Small intestine (tissue), 7 donors: ENCODE results near the gene PLP2. TPM values are rescaled to one million over a fixed set of nuclear protein-coding genes. Genes with fewer than 3 reads are reported as not detected.
"Not testable (repeated sequence)": the region's sequence is repeated elsewhere in the genome, so short reads cannot be mapped to it uniquely, and the experiment has no call there.

Source experiments
- DNase-seq, 2 donors: peaks; one replicate each; pipeline versions ENCODE4 v3.0.0 to v3.0.0-alpha.2; 2013
- FAIRE-seq: peaks from 2 replicates; lab custom pipeline; 2012; peaks lifted over from hg19 to GRCh38; lab: Jason Lieb, UNC
- H3K27ac ChIP-seq, 3 donors: one replicate each; pipeline ENCODE4 v1.5.1; 2013; ENCODE audit warnings: low read length in 2 of 3, mild to moderate bottlenecking in 2 of 3, control low read depth in 1 of 3, inconsistent platforms in 1 of 3, low read depth in 1 of 3, moderate library complexity in 1 of 3
- H3K27me3 ChIP-seq, 3 donors: one replicate each; pipeline ENCODE4 v1.6.1; 2013; ENCODE audit warnings: low read length in 3 of 3, inconsistent platforms in 1 of 3; ENCODE audit not compliant: control insufficient read depth in 3 of 3, insufficient read depth in 3 of 3
- H3K36me3 ChIP-seq, 3 donors: one replicate each; pipeline ENCODE4 v1.6.1; 2013; ENCODE audit warnings: low read length in 3 of 3, inconsistent platforms in 1 of 3, low read depth in 1 of 3, mild to moderate bottlenecking in 1 of 3, moderate library complexity in 1 of 3; ENCODE audit not compliant: control insufficient read depth in 3 of 3, insufficient read depth in 2 of 3
- H3K4me1 ChIP-seq, 3 donors: one replicate each; pipeline ENCODE4 v1.6.1; 2013; ENCODE audit warnings: low read length in 2 of 3, inconsistent platforms in 1 of 3, low read depth in 1 of 3, mild to moderate bottlenecking in 1 of 3, moderate library complexity in 1 of 3; ENCODE audit not compliant: control insufficient read depth in 3 of 3, insufficient read depth in 2 of 3
- H3K4me3 ChIP-seq, 3 donors: one replicate each; pipeline ENCODE4 v1.5.1; 2013; ENCODE audit warnings: low read length in 3 of 3, control low read depth in 1 of 3, inconsistent platforms in 1 of 3, low read depth in 1 of 3, mild to moderate bottlenecking in 1 of 3, moderate library complexity in 1 of 3
- H3K9me3 ChIP-seq, 2 donors: one replicate each; pipeline ENCODE4 v1.6.1; 2013; ENCODE audit warnings: low read depth in 1 of 2, low read length in 1 of 2; ENCODE audit not compliant: control insufficient read depth in 2 of 2, insufficient read depth in 1 of 2
- WGBS, 3 donors: extraction: QIAGEN DNeasy Blood & Tissue Kit; methylation state at CpG; one replicate each; pipeline ENCODE4 v1.1.7; 2013; 5-methylcytosine and 5-hydroxymethylcytosine counted together
- polyA plus RNA-seq, 4 donors: library from polyadenylated mRNA; stranded (reverse) in 3 of 4; unstranded in 1 of 4; fragments of 200-250 nt in 3 of 4; fragments of 120-200 nt in 1 of 4; gene quantifications; one replicate each; pipeline versions ENCODE4 v1.2.1 to v1.2.3, GENCODE V29; 2013
- donor health status: healthy with polysubstance abuse.
- donor health status: control.
- donor health status: control.
- donor health status: Bipolar disorder and iron deficiency.
- donor health status: healthy.

The PLP2 gene
- polyA plus RNA-seq, 4 donors, result 47.6 to 189 (median 112) TPM

GRCh38 chrX:49139713-49140112 is 32.0 kb upstream of the PLP2 start:
- H3K27ac ChIP-seq, result no peak overlapping the region
- peaks cover 0 to 2% (median 0%) of the 10 kb centered on the region in 3 donors for H3K36me3 ChIP-seq
- WGBS, 3 donors, result 64 to 82% (median 68%) methylated on average over 4 of the region's 4 CpGs
- no peak for FAIRE-seq
- H3K4me1 ChIP-seq, result no peaks in the 10 kb centered on the region
- H3K27me3 ChIP-seq, result no peaks in the 10 kb centered on the region
- H3K4me3 ChIP-seq, result no peak overlapping the region
- peaks cover 0 to 33% of the 10 kb centered on the region in 2 donors for H3K9me3 ChIP-seq
- DNase-seq, result no peak

DNA sequence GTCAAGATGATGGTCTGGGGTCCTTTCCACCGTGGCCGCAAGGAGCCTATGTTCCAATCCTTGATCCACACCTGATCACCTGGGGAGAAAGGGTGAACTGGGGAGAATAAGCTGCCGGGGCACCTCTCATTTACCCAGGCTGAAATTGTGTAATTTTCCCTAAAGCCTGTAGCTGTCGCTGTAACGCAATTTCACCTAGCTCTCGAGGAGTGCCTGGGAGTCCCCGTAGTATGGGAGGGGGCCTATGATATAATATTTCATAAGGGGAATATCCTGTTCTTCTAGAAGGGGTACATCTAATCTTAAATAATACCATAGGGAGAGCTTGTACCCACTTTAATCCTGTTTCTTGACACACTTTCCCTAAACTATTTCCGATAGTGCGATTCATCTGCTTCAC is 29.4 kb upstream of the PLP2 start:
- not testable (repeated sequence) for H3K27ac ChIP-seq, H3K4me3 ChIP-seq, H3K36me3 ChIP-seq, DNase-seq, FAIRE-seq, H3K4me1 ChIP-seq, H3K27me3 ChIP-seq
- H3K9me3 ChIP-seq, result peaks cover 0 to 33% of the 10 kb centered on the region in 2 donors
- 57 to 72% (median 69%) methylated on average over 9 of the region's 9 CpGs for WGBS, 3 donors

DNA sequence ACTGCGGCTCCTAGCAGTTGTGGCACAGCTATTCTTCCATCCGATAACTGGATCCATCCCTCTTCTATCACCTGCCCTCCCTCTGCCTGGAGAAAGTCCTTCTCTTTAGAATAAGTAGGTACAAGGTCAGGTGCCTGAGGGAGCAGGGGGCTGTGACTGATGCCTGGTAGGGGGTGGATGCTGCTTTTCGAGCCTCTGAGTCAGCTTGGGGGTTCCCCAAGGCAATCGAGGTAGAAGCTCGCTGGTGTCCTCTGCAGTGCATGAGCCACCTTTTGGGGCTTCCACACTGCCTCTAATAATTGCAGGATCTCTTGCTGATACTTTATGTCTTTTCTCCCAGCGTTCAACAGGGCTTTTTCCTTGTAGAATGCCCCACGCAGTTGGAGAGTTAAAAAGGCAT is 28.5 kb upstream of the PLP2 start:
- H3K4me3 ChIP-seq, H3K36me3 ChIP-seq, H3K27ac ChIP-seq, FAIRE-seq, DNase-seq, H3K27me3 ChIP-seq, H3K4me1 ChIP-seq: not testable (repeated sequence)
- WGBS, 3 donors, result 74 to 88% (median 79%) methylated on average over 7 of the region's 7 CpGs
- peaks cover 0 to 33% of the 10 kb centered on the region in 2 donors for H3K9me3 ChIP-seq

- Histone ChIP-seq H3K9me3 (peaks cover 0 to 12% of the 10 kb centered on the region in 2 donors), H3K36me3 (no peaks in the 10 kb centered on the region), H3K4me1 (peaks cover 0 to 9% (median 0%) of the 10 kb centered on the region in 3 donors), H3K27me3 (no peaks in the 10 kb centered on the region), H3K27ac (no peak overlapping the region), H3K4me3 (no peak overlapping the region)
- FAIRE-seq (no peak), DNase-seq (no peak)
- WGBS, 3 donors, result 86 to 98% (median 87%) methylated on average over 7 to 8 of the region's 8 CpGs
Observed at GRCh38 chrX:49147282-49147681, 24.4 kb upstream of the PLP2 start.

- Histone ChIP-seq H3K27ac (no peak overlapping the region), H3K36me3 (no peaks in the 10 kb centered on the region), H3K4me3 (no peak overlapping the region), H3K27me3 (no peaks in the 10 kb centered on the region), H3K9me3 (peaks cover 0 to 11% of the 10 kb centered on the region in 2 donors), H3K4me1 (peaks cover 0 to 9% (median 0%) of the 10 kb centered on the region in 3 donors)
- DNase-seq (no peak), FAIRE-seq (no peak)
- WGBS, 3 donors, result 87 to 90% (median 89%) methylated on average over 11 to 13 of the region's 13 CpGs
Observed at GRCh38 chrX:49147936-49148335, 23.8 kb upstream of the PLP2 start.

DNA sequence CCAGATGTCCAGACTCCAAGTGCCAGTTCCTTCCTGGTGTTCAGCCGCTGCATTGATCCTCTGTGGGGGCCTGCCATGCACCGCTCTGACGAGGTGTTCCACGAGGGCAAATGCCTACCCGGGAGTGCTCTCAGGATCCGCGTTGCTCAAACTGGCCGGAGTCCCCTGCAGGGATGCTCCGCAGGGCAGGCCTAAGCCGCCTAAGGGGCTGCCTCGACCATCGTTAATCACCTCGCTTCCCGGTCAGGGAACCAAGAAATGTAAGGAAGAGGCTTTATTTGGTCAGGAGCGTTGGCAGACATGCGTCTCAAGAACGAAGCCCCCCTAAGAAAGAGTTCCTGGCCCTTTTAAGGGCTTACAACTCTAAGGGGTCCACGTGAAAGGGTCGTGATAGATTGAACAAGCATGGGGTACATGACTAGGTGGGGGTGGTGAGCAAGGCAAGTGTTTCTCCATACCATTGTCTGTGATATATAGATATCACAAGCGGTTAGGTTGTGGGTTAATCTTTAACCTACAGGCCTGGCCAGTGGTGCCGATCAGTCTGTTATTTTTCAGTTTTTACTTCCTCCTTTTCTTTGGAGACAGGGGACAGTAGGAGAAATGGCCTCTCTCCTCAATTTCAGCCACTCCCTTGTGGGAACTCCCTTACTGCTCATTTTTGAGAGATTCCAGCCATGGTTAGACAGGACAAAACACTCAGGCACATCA is 23.2 kb upstream of the PLP2 start:
- not testable (repeated sequence) for H3K4me3 ChIP-seq, H3K4me1 ChIP-seq, H3K27me3 ChIP-seq, H3K36me3 ChIP-seq, FAIRE-seq
- peak overlapping the region; percentile 67 to 79 (median 70) for H3K27ac ChIP-seq
- WGBS, 3 donors, result 71 to 77% (median 75%) methylated on average over 21 of the region's 21 CpGs
- peak; percentile 60 to 65 for DNase-seq
- H3K9me3 ChIP-seq, result peaks cover 0 to 11% of the 10 kb centered on the region in 2 donors

DNA sequence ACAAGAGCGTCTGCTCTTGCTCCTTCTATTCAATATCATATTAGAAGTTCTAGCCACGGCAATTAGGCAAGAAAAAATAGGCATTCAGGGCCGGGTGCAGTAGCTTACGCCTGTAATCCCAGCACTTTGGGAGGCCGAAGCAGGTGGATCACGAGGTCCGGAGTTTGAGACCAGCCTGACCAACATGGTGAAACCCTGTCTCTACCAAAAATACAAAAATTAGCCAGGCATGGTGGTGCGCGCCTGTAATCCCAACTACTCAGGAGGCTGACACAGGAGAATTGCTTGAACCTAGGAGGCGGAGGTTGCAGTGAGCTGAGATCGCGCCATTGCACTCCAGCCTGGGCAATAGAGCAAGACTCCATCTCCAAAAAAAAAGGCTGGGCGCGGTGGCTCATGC is 22.4 kb upstream of the PLP2 start:
- not testable (repeated sequence) for H3K4me3 ChIP-seq, DNase-seq, H3K4me1 ChIP-seq, FAIRE-seq, H3K27me3 ChIP-seq, H3K36me3 ChIP-seq
- Histone ChIP-seq H3K27ac (peak overlapping the region; percentile 67 to 79 (median 70)), H3K9me3 (peaks cover 0 to 11% of the 10 kb centered on the region in 2 donors)
- 93 to 96% (median 93%) methylated on average over 14 of the region's 14 CpGs for WGBS, 3 donors

DNA sequence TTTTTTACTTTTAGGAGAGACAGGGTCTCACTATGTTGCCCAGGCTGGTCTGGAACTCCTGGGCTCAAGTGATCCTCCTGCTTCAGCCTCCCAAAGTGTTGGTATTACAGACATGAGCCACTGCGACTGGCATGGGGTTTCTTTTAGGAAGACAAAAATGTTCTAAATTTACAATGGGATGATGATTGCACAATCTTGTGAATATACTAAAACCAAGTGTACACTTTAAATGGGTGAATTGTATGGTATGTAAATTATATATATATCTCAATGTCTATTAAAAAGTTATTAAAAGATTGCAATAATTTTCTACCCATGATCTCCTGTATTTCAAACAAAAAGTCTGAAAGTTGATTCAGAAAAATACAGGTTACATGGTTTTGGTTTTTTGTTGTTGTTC is 18.2 kb upstream of the PLP2 start:
- Histone ChIP-seq H3K36me3 (no peaks in the 10 kb centered on the region), H3K4me1 (peaks cover 0 to 8% (median 0%) of the 10 kb centered on the region in 3 donors), H3K4me3 (no peak overlapping the region), H3K27me3 (no peaks in the 10 kb centered on the region), H3K9me3 (peaks cover 0 to 2% of the 10 kb centered on the region in 2 donors), H3K27ac (no peak overlapping the region)
- no peak for DNase-seq
- FAIRE-seq, result no peak
- WGBS, 3 donors, result 83 to 100% (median 91%) methylated on average over 1 of the region's 1 CpG
